Dedifferentiated amniotic fluid mesenchymal stem cell (primary cell): Measurements from ENCODE around the gene CLRN3.

Experiments used
- DNase-seq: peaks from one replicate; pipeline ENCODE4 v3.0.0-alpha.2; 2016; ENCODE audit errors: extremely low spot score

Gene CLRN3

DNA sequence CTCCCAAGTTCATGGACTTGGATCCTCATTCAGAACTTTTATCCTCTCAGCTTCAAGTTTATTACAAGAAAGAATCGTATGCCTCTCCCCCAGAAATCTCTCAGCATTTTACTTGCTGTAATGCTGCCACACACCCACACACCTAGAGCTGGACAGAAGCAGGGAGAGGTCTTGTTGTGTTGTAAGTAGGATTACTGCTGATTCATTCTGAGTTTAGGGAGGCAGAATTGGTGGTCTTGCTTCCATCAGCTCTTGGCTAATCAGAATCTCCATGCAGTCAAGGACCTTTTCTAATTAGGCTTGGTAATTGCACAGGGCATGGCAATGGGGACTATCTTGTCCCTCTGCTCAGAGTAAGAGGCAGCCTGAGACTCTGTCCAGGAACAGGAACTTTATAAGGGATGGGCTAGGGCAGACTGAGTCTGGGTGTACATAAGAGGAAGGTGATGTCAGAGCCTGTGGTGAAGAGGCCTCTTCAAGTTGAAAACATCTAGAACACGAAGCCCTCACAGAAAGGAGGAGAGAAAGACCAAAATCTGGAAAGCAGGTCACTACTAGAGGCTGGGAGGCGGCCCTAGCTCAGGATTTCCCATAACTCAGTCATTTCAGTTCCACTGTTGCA is 7.1 kb upstream of the CLRN3 start:
- DNase-seq: no peak

DNA sequence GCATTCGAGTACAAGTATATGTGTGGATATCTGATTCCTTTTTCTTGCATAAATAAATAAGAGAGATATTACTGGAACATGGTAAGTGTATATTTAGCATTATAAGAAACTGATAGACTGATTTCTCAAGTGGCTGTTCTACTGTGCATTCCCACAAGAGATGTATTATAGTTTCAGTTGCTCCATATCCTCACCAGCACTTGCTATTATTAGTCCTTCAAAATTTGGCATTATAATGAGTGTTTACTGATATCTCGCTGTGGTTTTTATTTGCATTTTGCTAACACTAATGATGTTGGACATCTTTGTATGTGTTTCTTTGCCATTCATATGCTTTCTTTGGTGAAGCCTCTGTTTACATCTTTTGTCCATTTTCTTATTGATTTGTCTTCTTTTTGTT is 4.4 kb upstream of the CLRN3 start:
- DNase-seq: no peak

DNA sequence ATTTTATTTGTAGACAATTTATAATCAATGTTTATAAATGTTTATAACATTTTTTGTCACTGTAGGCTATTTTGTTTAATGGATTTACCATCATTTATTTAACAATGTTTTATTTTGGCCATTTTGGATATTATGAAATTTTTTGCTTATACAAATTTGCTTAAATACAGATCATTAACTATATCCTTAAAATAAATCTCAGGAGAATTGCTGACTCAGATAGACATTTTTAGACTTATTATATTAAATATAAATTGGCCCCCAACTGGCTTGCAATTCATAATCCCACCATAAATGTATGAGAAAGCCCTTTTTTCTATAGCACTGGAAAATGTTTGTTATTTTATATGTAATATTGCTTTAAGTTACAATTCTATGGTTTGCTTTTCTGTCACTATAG is 3.8 kb upstream of the CLRN3 start:
- DNase-seq: no peak

DNA sequence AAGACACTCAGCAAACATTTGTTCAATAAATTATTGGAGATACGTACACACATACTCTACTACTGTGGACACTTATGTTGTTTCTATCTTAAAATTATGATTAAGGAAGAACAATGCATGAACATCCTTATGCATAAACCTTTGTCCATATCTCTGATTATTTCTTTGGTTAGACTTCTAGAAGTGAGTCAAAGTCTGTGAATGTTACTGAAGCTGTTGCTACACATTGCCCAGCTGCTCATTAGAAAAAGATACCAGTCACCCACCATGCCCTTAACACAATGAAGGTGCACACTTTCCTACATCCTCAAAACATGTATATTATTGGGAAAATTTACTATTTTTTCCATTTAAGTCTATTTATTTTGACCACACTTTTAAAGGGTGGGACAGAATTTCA is 1.4 kb upstream of the CLRN3 start:
- DNase-seq: no peak

DNA sequence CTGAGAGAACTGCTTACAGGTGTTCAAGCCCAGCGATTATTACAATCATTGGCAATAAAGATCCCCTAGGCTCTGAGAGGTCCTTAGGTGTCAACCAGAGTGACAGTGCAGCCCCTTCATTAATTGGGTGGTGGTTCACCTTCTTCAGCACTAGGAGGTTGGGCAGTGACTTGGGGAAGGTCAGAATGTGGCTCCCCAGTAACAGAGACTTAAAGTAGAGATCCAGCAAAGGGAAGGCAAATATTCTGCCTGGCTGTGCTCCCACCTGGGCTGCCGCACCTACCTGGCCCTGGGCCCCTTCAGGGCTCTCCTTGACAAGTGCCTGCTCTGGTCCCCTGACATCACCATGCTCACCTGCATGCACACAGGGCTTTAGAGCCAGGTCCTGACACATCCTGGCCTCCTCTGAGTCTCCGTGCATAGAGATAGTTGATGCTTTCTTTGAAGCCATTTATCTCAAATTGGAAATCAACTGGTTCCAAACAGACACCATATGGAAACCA is 1.9 kb downstream of the CLRN3 start:
- DNase-seq: no peak

DNA sequence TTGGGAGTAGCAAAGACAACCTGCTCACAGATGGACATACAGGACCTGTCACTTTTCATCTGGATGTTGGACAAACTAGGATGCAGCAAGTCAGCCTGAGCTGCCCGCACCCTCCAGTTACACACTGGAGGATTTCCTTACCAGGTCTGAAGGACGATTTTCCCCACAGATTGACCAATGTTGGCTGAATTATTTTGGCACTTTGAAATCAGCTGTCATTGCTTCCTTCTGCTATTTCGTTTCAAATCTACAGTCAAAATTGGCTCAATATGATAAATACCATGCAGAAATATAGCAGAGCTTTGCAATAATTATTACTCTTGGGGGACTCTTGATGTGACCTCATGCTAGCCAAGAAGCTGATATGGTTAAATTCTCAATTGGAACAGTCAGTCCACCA is 2.5 kb downstream of the CLRN3 start:
- no peak for DNase-seq

DNA sequence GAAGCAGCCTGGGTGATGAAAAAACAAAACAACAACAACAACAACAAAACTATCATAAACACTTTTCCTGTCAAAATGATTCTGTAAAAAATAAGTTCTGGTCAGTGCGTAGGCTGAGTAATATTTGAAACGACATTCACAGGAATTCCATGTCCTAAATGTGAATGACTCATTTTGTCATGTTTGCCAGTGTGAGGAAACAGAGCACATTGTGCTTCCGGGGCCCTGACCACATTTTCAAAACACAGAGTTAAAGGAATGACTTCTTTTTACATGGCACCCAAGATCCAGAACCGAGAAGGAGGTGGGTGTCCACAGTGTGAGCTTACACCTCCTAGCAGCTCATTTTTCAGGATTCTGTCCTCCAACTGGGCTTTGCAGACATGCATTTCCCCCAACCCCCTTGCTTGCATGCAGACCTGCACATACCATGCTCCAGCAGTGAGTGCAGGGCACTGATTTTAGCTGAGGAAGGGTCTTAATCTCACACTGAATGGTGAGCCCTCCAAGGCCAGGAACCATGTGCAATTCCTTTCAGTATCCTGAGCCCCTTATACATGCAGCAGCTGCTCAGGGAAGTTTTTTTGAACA is 3.0 kb downstream of the CLRN3 start:
- no peak for DNase-seq

DNA sequence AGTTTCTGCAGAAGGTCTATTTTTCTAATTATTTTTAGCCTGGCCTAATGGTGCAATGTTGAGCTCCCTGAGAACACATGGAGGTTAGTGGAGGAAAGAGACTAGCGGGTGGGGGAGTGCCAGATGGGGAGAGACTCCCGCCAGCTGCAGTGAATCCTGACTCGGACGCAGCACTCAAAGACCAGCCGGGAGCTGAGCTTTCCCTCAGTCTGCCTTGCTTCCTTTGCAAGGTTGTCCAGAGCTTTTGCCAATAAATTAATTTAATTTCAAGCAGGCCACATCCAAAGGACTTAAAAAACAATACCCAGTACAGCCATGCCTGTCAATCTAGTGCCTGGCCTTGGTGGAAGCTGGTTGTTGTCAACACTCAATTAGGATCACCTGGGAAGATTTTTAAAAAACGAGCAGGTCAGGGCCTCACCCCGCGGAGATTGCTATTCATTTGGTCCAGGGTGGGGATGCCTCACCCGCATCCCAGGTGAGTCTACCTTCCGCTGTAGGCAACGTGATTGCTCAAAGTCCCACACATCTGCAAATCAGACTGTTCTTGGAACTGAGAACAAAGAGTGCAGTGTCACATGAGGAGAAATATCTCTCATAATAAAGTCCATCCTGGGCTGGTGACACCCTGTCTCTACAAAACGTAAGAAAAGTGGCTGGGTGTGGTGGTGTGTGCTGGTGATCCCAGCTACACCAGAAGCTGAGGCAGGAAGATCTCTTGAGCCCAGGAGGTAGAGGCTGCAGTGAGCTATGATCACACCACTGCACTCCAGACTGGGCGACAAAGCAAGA is 4.0 kb downstream of the CLRN3 start:
- DNase-seq: no peak

DNA sequence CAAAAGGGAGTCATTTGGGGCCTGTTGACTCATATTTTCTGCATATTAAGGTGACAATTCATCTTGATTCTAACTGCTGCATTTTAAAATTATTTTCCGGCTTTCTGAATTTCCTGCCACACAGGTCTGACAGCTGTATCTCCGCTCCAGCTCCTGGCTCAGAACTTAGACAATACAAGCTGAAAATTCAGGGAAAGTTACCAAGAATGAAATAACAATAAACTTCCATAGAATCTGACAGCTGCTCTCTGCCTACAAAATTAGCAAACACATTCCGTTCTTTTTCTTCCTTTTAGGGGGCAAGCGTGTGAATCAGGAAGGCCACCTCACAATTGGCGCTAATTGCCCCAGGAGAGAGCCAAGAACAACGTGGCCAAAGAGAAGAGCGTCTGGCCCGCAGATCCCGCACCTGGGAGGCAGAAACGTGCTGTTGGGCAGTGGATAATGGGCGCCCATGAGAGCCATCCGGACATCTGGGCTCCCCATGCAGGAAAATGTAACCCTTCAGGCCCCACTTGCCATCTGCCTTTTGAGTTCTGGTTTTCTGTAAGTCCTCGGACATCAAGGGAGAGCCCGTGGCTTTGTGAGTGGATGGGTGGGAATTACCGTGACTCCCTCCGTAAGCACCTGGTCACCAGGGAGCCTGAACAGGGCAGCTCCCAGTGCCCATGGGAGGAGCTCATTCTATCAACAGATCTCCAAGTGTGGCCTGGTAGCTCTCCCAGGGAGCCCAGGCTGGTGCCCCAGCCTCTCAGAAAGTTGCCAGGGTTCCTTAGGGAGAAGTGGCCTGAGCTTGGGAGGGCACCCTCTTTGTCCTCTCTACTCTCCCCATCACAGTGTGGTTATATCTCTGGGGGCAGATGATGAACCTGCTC is 5.0 kb downstream of the CLRN3 start:
- DNase-seq: no peak

DNA sequence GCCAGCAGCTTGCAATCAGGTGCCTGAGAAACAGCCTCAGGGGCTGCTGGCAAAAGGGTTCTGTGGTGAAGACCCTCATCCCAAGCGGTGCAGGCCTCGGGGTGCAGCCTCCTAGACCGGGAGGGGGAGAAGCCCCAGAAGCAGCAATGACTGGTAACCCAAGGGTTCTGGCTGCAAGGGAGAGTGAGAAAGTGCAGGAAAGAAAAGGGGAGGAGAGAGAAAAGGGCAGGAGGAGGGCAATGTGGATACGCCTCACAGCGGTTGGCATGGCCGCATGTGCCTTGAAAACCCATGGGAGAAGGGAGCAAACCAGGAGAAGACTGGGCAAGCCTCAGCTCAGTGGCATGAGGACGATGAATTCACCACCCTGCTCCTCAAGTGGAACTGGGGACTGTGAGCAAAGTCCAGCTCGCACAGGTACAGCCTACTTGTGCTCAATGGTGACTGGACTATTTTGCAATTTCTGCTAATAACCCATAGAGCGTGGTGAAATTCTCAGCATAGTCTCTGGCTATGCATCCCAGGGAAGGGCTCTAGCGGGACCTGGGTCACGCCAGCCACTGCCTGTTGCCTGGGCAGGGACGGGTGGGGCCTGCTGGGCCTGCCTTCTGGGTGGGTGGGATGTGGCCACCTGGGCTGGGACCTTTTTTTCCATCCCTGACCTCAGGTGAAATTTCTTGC is 6.2 kb downstream of the CLRN3 start:
- no peak for DNase-seq

DNA sequence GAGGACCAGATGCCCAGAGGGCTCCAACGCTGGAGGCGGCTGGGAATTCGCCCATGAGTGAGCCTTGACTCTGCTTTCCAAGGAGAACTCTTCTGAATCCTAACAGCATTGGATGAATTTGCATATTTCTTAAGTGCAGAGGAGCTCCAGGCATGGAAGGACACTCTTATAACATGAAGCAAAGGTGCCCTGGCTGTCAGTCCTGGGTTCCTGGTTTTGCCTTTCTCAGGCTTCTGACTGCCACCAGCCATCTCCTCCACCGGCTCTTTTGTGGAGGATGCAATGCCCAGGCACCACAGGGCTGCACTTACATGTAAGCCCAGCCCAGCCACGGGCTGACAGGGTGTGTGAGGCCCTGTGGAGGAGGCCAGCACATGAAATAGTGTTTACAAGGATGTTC is 8.2 kb downstream of the CLRN3 start:
- no peak for DNase-seq

DNA sequence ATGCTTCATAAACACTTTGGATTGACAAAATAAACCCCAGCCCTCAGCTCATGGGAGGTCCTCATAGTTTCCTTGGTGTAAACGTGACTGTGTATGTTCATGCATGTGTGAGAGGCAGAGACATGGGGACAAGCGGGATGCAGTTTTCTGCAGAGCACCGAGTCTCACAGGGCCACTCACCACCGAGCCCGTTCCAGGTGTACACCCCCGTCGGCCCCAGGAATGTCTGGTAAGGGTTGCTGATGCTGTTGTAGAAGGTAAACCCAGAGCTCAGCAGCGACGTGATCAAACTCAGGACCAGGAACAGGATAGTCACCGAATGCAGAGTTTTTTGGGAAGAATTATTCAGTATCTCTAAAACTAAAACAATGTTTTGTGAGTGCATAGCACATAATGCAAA is 9.2 kb downstream of the CLRN3 start:
- DNase-seq: no peak

DNA sequence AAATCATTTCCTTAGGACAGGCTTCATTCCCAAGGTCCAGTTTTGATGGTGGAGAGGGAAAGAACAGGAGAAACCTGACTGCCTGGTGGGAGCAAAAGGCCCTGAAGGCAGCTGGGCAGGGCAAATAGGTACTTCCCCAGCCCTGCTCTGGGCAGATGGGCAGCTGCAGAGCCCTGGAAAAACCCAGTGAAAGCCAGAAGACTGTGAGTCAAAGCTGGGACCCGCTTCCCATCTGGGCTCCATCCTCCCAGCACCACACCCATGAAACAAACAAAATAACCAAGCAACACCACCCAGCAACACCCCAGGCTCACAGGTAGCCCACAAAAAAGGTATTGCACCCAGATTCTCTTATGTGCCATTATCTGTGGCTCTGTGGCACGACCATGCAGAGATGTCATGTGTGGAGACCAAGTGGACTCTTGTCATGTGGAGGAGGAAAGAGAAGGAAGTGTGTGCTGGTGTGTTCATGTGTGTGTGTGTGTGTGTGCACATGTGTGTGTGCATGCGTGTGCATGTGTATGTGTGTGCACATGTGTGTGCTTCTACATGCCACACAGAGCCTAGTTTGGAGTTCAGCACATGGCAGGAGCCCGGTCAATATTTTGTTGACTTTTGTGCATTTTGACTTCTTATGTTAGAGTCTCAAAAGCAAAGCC is 9.8 kb downstream of the CLRN3 start:
- no peak for DNase-seq

DNA sequence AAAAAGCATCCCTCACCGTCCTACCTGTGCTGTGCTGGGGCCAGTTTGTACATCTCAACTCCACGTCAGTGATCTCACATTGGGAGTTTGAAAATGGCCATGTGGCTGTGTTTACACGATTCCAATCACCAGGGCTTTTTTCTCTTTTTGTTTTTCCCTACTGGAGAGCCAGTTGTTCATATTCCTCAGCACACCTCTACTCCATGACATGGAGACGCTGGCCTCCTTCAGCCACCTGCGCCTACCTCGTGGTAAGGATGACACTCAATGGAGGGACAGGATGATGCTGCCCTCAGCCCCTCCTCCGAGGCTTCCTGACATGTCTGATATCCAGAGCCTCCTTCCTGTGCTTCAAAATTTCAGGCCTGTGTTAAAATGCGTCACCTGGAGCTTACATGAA is 10.3 kb downstream of the CLRN3 start:
- DNase-seq: no peak

DNA sequence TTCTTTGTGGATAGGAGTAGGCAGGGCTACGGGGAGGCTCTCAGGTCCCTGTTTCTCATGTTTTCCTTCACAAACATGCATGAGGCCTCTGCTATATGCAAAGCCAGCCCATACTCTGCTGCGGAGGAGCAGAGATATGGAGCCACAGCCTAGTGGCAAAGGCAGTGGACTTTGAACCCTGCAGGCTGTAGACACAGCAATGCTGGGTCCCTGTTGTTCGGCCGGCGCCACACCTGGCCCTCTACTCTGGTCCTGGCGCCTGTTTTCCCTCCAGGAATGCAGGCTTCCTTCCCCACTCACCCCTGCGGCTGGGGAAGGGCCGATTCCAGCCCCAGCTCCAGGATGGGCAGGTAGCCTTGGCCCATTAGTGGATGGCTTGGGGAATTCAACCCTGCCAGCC is 11.5 kb downstream of the CLRN3 start:
- no peak for DNase-seq

DNA sequence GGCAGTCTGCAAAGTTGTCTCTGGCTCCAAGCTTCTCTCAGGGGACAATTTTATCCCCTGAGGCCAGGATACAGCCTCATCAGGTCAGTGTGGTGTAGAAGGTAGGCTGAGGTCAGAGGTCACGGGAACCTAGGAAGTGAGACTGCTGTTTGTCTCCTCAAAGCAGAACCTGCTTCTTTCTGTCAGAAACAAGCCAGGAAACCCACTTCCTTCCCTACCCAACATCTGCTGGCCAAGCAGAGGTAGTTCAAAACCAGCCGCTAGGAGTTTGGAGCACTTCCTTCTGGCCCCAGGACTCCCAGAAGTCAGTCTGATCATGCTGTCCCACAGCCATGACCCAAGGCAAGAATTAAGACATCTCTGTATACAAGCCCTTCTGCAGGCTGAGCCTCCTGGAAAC is 12.2 kb downstream of the CLRN3 start:
- no peak for DNase-seq

DNA sequence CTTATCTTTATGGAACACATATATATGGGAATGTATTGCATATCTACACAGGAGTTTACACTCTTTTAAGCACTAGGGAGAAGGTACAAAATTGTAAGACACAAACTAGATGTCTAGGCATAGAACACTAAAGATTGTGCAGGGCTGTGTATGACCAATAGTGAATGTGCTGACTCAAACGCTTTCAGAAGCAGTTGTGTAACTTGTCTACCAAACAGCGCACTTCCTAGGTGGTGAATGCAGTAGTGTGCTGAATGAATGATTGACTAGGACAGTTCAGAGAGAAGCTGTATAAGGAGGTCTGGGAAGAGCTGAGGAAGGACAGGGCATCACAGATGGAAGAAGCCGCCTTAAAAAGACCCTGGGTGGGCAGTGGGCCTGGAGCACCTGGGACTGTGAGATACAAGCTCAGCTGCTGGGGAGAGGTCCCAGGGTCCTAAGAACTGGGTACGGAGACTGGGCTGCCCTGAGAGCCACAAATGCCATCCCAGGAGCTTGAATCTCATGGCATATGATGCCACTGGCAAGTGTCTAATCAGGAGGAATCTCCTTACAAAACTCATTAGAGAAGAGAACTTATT is 14.2 kb downstream of the CLRN3 start:
- DNase-seq: no peak

DNA sequence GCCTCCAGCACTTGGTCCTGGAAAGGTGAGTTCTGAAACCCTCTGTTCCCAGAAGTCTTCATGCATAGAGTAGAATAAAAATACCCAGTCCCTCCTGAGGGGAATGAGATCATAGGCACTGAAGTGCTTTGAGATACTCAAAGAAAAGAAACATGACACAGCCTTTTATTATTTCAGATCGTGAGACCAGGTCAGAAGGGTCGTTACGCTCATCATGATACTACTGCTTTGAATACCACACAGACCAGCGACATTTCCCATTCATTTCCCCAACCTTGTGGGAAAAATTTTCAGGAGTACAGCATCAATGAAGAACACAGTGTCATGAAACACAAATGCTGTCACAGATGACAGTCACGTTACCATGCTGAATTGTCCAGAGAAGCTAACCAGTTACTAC is 15.0 kb downstream of the CLRN3 start:
- DNase-seq: no peak

DNA sequence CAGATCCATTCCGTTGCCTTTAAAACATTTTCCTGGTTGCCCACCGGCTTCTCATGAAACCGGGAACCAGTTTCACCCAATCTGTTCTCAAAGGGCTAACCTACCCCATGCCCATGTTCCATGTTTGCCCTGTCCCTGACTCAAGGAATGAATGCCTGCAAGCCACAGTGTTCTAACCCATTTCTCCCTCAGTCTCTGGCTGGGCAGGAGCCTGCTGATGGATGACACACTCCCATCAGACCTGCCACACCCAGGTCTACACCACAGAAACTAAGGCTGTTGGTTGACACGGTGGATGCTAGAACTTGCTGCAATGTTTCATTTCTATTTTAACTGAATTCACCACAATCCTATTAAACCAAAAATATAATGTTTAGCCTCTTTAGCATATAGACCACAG is 15.6 kb downstream of the CLRN3 start:
- DNase-seq: no peak

DNA sequence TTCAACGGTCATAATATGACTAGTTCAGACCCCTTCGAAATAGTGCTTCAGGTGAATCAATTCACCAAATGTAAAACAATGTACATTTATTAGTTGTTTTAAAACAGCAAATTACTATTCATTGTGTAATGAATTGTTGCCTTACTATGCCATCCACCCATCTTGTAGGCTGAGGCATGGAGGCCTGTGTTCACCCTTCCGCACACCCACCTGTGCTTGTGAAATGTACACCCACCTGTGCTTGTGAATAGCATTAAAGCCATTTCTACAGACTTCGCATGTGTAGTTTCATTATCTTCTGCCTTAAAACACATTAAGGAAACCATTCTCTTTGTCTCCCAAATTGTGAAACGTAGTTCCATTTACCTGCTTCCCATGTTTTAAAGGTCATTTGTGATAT is 16.8 kb downstream of the CLRN3 start:
- no peak for DNase-seq

DNA sequence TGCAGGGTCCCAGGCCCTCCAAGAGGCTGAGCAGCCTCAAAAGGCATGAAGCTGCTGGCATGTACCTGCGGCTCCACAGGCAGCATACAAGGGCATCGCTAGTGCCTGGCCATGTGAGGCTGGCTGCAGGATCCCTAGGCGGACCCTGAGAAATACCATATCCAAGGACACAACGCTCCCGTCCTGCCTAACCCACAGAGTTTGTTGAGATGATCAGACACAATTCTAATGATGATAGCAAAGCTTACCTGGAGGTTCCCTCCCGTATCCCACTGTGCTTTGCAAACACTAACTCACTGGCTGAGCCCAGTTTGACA is 17.3 kb downstream of the CLRN3 start:
- DNase-seq: no peak
